HepG2 (cell line): Measurements from ENCODE around the gene EFNA2. TPM values are rescaled to one million over a fixed set of nuclear protein-coding genes. Genes with fewer than 3 reads are reported as not detected.

Experiments
- CBX1 ChIP-seq: IDR thresholded peaks from one replicate; pipeline ENCODE4 v1.6.1; 2016; ENCODE audit warnings: antibody characterized with exemption, low read depth
- DMAP1 ChIP-seq: IDR thresholded peaks from 2 replicates; pipeline ENCODE4 v1.6.1; 2016
- FOXM1 ChIP-seq: sonication (generic); formaldehyde crosslinking; IDR thresholded peaks from 2 replicates; pipeline ENCODE4 v1.5.0; 2020; ENCODE audit warnings: missing genetic modification reagents
- HNRNPL ChIP-seq: fragments of 200-400 bp; formaldehyde crosslinking; IDR thresholded peaks from 2 replicates; pipeline ENCODE4 v1.6.1; 2017; ENCODE audit warnings: mild to moderate bottlenecking, low read depth, low read length
- KDM4B ChIP-seq: sonication (generic); formaldehyde crosslinking; IDR thresholded peaks from 2 replicates; pipeline ENCODE4 v1.4.0; 2020; ENCODE audit warnings: missing genetic modification reagents
- NCOA2 ChIP-seq: sonication (generic); formaldehyde crosslinking; IDR thresholded peaks from 2 replicates; pipeline ENCODE4 v1.8.0; 2022; ENCODE audit warnings: inconsistent platforms
- NR1H2 ChIP-seq: sonication (generic); formaldehyde crosslinking; IDR thresholded peaks from 2 replicates; pipeline ENCODE4 v1.8.1; 2022; ENCODE audit warnings: low read depth, missing genetic modification reagents, borderline replicate concordance
- PLSCR1 ChIP-seq: sonication (generic); formaldehyde crosslinking; IDR thresholded peaks from 2 replicates; pipeline ENCODE4 v1.5.0; 2020; ENCODE audit warnings: missing genetic modification reagents, mild to moderate bottlenecking, borderline replicate concordance
- RERE ChIP-seq: IDR thresholded peaks from 2 replicates; pipeline ENCODE4 v1.6.1; 2016; ENCODE audit warnings: low read depth, missing genetic modification reagents, missing compliant biosample characterization
- RFXAP ChIP-seq: sonication (generic); formaldehyde crosslinking; IDR thresholded peaks from 2 replicates; pipeline ENCODE4 v1.4.0; 2020; ENCODE audit warnings: missing genetic modification reagents, borderline replicate concordance
- ZBTB10 ChIP-seq: sonication (generic); formaldehyde crosslinking; IDR thresholded peaks from 2 replicates; pipeline ENCODE4 v1.4.0; 2020; ENCODE audit warnings: missing genetic modification reagents, borderline replicate concordance
- ZBTB49 ChIP-seq: sonication (generic); formaldehyde crosslinking; IDR thresholded peaks from 2 replicates; pipeline ENCODE4 v1.4.0; 2020; ENCODE audit warnings: missing genetic modification reagents, borderline replicate concordance
- ZNF101 ChIP-seq: sonication (generic); formaldehyde crosslinking; IDR thresholded peaks from 2 replicates; pipeline ENCODE4 v1.4.0; 2020; ENCODE audit warnings: mild to moderate bottlenecking, low read depth, missing genetic modification reagents, borderline replicate concordance
- ZNF543 ChIP-seq: sonication (generic); formaldehyde crosslinking; IDR thresholded peaks from 2 replicates; pipeline ENCODE4 v1.4.0; 2020; ENCODE audit warnings: mild to moderate bottlenecking, missing genetic modification reagents
- ZNF546 ChIP-seq: sonication (generic); formaldehyde crosslinking; conservative IDR thresholded peaks from 2 replicates; pipeline ENCODE4 v1.8.1; 2023; ENCODE audit warnings: mild to moderate bottlenecking, missing genetic modification reagents
- ZNF772 ChIP-seq: sonication (generic); formaldehyde crosslinking; IDR thresholded peaks from 2 replicates; pipeline ENCODE4 v1.5.0; 2020; ENCODE audit warnings: mild to moderate bottlenecking, missing genetic modification reagents
- ZNF780A ChIP-seq: sonication (generic); formaldehyde crosslinking; IDR thresholded peaks from 2 replicates; pipeline ENCODE4 v1.8.0; 2022; ENCODE audit warnings: mild to moderate bottlenecking, missing genetic modification reagents, moderate library complexity
- ZNF850 ChIP-seq: sonication (generic); formaldehyde crosslinking; conservative IDR thresholded peaks from 2 replicates; pipeline ENCODE4 v1.9.0; 2021; ENCODE audit warnings: mild to moderate bottlenecking, missing genetic modification reagents
- polyA plus RNA-seq, 8 experiments: library from polyadenylated mRNA; depleted of rRNA in 3 of 8; stranded (reverse) in 7 of 8; unstranded in 1 of 8; fragments of >200 nt; fragmentation: Illumina TruSeq in 4 of 8; extraction: Trizol in 4 of 8; gene quantifications; 2 replicates each; pipeline versions ENCODE4 v1.2.1 to v1.2.3, GENCODE V29; 2011 to 2016; ENCODE audit warnings: low read depth in 4 of 8, missing spikeins in 1 of 8, mixed read lengths in 1 of 8; ENCODE audit not compliant: insufficient read depth in 1 of 8
- total RNA-seq, 5 experiments: library from RNA; depleted of rRNA; stranded (reverse); fragments of >200 nt; fragmentation: Illumina TruSeq; extraction: Trizol; gene quantifications; 2 replicates each; pipeline ENCODE4 v1.2.3, GENCODE V29; 2016; ENCODE audit warnings: low read depth in 1 of 5

The EFNA2 gene
- total and polyA plus RNA-seq, 2 of the 13 experiments (the other 11 are each of a cell fraction or from before 2014, with no cell fraction given): 6.0 to 9.9 TPM

- TF ChIP-seq ZNF850 (CRISPR knock-in tag): no peak
- no peak; the same call in 1 of the 2 replicates for TF ChIP-seq ZNF780A (CRISPR knock-in tag)
- TF ChIP-seq ZNF546 (CRISPR knock-in tag): no peak
- 0 out of 2 replicates have a peak, but pooled peaks have one; percentile 73 for TF ChIP-seq ZNF101
- TF ChIP-seq ZNF772 (CRISPR knock-in tag): peak; percentile 83
- 0 out of 2 replicates have a peak, but pooled peaks have one; percentile 66 for TF ChIP-seq NR1H2
- peak; percentile 93 for TF ChIP-seq HNRNPL
- peak; percentile 79; the same call in 1 of the 2 replicates for TF ChIP-seq RFXAP (CRISPR knock-in tag)
- no peak for TF ChIP-seq KDM4B (CRISPR knock-in tag)
- no peak for TF ChIP-seq FOXM1 (CRISPR knock-in tag)
- no peak for TF ChIP-seq PLSCR1 (CRISPR knock-in tag)
- TF ChIP-seq RERE: no peak
- peak; percentile 86 for TF ChIP-seq ZBTB10 (CRISPR knock-in tag)
- TF ChIP-seq NCOA2 (CRISPR knock-in tag): peak; percentile 83
- TF ChIP-seq ZNF543 (CRISPR knock-in tag): peak; percentile 68; the same call in 1 of the 2 replicates
- peak; percentile 68; the same call in 1 of the 2 replicates for TF ChIP-seq DMAP1 (CRISPR knock-in tag)
- TF ChIP-seq ZBTB49: peak; percentile 23; the same call in 1 of the 2 replicates
- peak; percentile 47 for TF ChIP-seq CBX1
These were observed 40.8 kb upstream of the EFNA2 start (continued) for GRCh38 chr19:1244693-1245451.
